ENCODE measurements around the gene SGCA.

Gene SGCA

DNA sequence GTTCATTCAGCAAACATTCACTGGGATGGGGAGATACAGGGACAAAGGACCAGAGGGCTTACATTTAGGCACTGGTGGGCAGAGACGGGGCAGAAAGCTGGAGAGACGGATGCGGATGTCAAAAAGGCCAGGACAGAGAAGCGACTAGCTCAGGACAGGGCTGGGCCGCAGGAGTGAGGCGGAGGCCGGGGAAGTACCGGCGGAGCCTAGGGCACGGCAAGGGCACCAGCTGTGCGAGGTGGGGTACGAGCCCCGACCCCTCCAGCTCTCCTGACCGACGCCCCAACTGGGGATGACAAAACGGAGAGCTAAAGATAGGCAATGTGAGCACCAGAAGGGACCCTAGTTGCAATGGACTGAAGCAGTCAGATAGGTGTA, 3.9 kb upstream of the SGCA start:
- peak overlapping the region; percentile 3 to 65 for H3K27ac Mint-ChIP-seq
- no peak for DNase-seq
- H3K4me1 Mint-ChIP-seq (ENCODE audit: low read depth in 2 of 2) = peaks cover 14 to 23% of the 10 kb centered on the region in 2 donors

DNA sequence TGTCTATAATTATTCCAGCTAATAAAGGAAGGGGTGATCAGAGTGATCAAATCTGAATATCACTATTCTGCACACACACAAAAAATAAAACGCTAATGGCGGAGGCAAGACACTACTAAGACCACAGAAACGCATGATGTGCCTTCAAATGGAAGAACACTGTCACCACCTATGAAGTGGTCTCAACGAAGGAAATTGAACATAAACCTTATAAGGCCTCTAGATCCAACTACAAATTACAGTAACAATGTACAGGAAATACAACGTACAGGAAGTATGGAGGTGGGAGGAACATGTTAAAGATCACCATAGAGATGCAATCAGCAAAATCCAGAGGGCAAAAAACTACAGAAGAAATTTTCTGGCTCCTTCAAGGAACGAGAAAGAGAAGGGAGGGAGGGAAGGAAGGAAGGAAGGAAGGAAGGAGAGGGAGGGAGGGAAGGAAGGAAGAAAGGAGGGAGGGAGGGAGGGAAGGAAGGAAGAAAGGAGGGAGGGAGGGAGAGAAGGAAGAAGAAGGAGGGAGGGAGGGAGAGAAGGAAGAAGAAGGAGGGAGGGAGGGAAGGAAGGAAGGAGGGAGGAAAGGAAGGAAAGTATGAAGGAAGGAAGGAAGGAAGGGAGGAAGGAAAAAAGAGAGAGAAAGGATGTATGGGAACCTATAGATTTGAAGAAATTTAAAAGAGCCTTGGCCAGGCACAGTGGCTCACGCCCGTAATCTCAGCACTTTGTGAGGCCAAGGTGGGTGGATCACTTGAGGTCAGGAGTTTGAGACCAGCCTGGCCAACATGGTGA, 3.1 kb upstream of the SGCA start:
- no peak for DNase-seq
- H3K27me3 Mint-ChIP-seq = peaks cover 0 to 3% of the 10 kb centered on the region in 2 donors
- H3K36me3 Mint-ChIP-seq (ENCODE audit: insufficient read depth) = no peaks in the 10 kb centered on the region
- no peak for ATAC-seq (replicated peaks)
- H3K4me1 Mint-ChIP-seq (ENCODE audit: low read depth in 2 of 2) = peaks cover 14 to 23% of the 10 kb centered on the region in 2 donors
- no peaks in the 10 kb centered on the region for H3K9me3 Mint-ChIP-seq
- no peak overlapping the region for H3K4me3 Mint-ChIP-seq
- peak overlapping the region in 1 of 2 donors; percentile 65 for H3K27ac Mint-ChIP-seq

More for the DNA sequence above, 3.9 kb upstream of the SGCA start:
- H3K4me3 Mint-ChIP-seq = peak overlapping the region; percentile 53 to 74
- no peak for ATAC-seq (replicated peaks)
- H3K9me3 Mint-ChIP-seq = no peaks in the 10 kb centered on the region
- H3K36me3 Mint-ChIP-seq (ENCODE audit: insufficient read depth) = no peaks in the 10 kb centered on the region
- no peaks in the 10 kb centered on the region for H3K27me3 Mint-ChIP-seq

DNA sequence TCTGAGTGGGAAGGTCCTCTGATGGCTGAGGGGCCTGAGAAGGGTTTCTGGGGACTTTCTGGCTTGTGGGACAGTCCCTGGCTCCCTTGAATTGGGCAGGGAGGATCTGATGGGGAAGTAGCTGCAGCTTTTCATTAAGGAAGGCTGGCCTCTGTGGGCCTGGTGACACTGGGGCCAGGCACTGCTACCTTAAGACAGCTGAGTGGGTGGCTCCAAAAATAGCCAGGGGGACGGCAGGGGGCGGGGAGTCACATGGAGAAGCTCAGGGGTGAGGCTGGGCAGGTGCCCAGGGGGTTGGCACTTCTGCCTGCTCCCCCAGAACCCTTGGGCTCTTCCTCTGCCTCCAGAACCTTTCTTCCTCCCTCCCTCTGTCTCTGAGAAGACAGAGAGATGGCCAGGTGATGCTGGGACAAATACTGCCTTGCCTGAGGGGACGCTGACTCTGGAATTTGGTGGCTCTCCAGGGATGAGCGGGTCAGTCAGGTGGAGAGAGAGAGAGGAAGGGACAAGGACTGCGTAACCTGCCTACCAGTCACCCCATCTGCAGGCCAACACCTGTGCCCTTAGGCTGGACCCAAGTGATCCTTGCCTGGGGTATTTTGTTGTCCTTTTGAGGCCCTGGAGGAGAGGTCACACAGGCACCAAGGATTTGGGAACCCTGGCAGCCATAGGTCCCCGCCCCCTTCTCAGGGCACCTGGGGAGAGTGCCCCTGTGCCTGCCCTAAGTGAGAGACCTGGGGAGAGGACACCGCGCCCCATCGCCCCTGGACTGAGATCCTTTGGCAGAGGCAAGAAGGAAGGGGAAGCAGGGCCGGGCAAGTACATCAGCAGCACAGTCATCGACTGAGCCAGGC, 1.7 kb upstream of the SGCA start:
- Mint-ChIP-seq H3K9me3 (no peaks in the 10 kb centered on the region), H3K27me3 (peaks cover 0 to 17% of the 10 kb centered on the region in 2 donors), H3K4me3 (no peak overlapping the region), H3K36me3 (ENCODE audit: insufficient read depth) (peaks cover under 1% of the 10 kb centered on the region), H3K27ac (no peak overlapping the region), H3K4me1 (ENCODE audit: low read depth in 2 of 2) (peaks cover 18 to 21% of the 10 kb centered on the region in 2 donors)
- ATAC-seq (replicated peaks) (no peak), DNase-seq (no peak)

DNA sequence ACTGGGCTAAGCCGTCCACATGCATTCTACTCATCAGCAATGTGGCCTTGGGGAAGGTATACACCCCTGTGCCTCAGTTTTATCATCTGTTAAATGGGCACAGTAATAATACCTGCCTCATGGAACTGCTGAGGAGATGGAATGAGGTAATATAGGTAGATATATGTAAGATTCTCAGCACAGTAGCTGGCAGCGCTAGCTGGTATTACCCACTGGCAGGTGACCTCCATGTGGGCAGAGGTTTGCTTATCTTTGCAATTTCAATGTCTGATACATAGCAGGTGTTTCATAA, 1.2 kb upstream of the SGCA start:
- no peak overlapping the region for H3K4me3 Mint-ChIP-seq
- H3K36me3 Mint-ChIP-seq (ENCODE audit: insufficient read depth) = peaks cover 6% of the 10 kb centered on the region
- DNase-seq (no peak), ATAC-seq (replicated peaks) (no peak)
- H3K27me3 Mint-ChIP-seq = peaks cover 0 to 22% of the 10 kb centered on the region in 2 donors
- no peak overlapping the region for H3K27ac Mint-ChIP-seq
- peaks cover 22 to 26% of the 10 kb centered on the region in 2 donors for H3K4me1 Mint-ChIP-seq (ENCODE audit: low read depth in 2 of 2)
- no peaks in the 10 kb centered on the region for H3K9me3 Mint-ChIP-seq

DNA sequence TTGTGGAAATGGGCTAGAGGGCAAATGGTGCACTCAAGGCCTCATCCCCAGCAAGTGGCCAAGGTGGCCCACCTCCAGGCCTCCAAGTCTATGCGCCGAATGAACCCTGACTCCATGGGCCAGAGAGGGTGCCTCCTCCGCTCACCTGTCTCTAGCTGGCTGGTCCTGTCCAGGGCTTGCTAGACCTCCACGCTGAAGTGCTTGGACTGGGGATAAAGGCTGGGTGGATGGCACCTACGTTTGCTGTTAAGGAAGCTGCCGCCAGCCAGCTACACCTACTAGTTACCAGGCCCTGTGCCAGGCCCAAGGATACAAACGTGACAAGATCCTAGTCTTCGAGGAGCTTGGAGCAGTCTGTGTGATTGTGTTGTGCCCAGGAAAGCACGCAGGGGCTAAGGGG, 739 bp upstream of the SGCA start:
- ATAC-seq (replicated peaks) (no peak), DNase-seq (no peak)
- H3K36me3 Mint-ChIP-seq (ENCODE audit: insufficient read depth) = peaks cover 10% of the 10 kb centered on the region
- peaks cover 22 to 26% of the 10 kb centered on the region in 2 donors for H3K4me1 Mint-ChIP-seq (ENCODE audit: low read depth in 2 of 2)
- peaks cover 0 to 22% of the 10 kb centered on the region in 2 donors for H3K27me3 Mint-ChIP-seq
- no peaks in the 10 kb centered on the region for H3K9me3 Mint-ChIP-seq
- H3K27ac Mint-ChIP-seq = no peak overlapping the region
- H3K4me3 Mint-ChIP-seq = no peak overlapping the region

DNA sequence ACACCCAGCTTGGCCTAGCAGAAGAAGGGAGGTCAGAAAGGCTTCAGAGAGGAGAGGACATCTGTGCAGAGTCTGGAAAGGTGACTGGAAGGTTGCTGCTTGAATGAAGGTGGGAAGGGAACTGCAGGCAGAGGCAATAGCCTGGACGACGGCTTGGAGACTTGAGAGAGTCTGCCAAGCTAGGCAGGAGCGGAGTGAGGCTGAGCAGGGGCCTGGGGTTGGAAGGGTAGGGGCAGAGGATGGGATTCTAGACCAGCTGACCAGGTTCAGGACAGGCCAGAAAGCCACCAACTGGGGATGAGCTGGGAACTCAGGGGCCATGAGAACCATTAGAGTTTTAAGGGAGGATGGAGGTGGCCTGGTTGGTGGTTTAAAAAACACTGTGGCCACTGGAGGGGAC, 339 bp upstream of the SGCA start:
- Mint-ChIP-seq H3K4me1 (ENCODE audit: low read depth in 2 of 2) (peaks cover 22 to 26% of the 10 kb centered on the region in 2 donors), H3K9me3 (no peaks in the 10 kb centered on the region), H3K27me3 (peaks cover 0 to 22% of the 10 kb centered on the region in 2 donors), H3K4me3 (no peak overlapping the region), H3K36me3 (ENCODE audit: insufficient read depth) (peaks cover 10% of the 10 kb centered on the region), H3K27ac (no peak overlapping the region)
- ATAC-seq (replicated peaks) = no peak
- no peak for DNase-seq

DNA sequence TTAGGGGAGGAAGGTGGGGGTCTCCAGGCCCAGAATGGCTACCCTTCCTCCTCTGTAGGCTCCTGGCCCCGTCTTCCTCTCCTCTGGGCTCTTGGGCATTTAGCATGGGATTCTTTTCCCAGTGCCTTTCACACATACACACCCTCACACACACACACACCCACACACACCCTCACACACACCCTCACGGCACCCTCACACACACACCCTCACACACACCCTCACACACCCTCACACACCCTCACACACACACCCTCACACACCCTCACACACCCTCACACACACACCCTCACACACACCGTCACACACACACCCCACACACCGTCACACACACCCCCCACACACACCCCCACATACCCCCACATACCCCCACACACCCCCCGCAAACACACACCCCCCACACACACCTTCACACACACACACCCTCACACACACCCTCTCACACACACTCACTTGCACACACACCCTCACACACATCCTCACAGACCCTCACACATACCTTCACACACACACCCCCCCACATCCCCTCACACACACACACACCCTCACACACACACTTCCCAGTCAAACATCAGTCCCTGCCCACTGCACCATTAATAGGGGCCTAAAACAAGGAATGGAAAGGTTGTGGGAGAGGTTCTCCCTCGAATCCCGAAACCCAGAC, 845 bp downstream of the SGCA start:
- no peak overlapping the region for H3K27ac Mint-ChIP-seq
- no peak for ATAC-seq (replicated peaks)

DNA sequence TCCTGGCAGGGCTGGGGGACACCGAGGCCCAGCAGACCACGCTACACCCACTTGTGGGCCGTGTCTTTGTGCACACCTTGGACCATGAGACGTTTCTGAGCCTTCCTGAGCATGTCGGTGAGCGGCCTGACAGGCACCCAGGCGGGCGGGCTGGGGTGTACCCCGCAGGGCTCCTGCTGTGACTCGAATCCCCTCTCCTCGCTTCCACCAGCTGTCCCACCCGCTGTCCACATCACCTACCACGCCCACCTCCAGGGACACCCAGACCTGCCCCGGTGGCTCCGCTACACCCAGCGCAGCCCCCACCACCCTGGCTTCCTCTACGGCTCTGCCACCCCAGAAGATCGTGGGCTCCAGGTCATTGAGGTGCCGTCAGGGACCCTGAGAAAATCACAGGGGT, 1.6 kb downstream of the SGCA start:
- H3K36me3 Mint-ChIP-seq (ENCODE audit: insufficient read depth) = peaks cover 20% of the 10 kb centered on the region
- H3K4me3 Mint-ChIP-seq = no peak overlapping the region
- H3K27ac Mint-ChIP-seq = no peak overlapping the region
- DNase-seq (no peak), ATAC-seq (replicated peaks) (no peak)
- peaks cover 0 to 22% of the 10 kb centered on the region in 2 donors for H3K27me3 Mint-ChIP-seq
- no peaks in the 10 kb centered on the region for H3K9me3 Mint-ChIP-seq
- H3K4me1 Mint-ChIP-seq (ENCODE audit: low read depth in 2 of 2) = peaks cover 12 to 17% of the 10 kb centered on the region in 2 donors

More for the DNA sequence above, 845 bp downstream of the SGCA start:
- Mint-ChIP-seq H3K9me3 (no peaks in the 10 kb centered on the region), H3K36me3 (ENCODE audit: insufficient read depth) (peaks cover 15% of the 10 kb centered on the region), H3K4me1 (ENCODE audit: low read depth in 2 of 2) (peaks cover 15 to 22% of the 10 kb centered on the region in 2 donors), H3K27me3 (peaks cover 0 to 22% of the 10 kb centered on the region in 2 donors), H3K4me3 (no peak overlapping the region)
- no peak for DNase-seq

DNA sequence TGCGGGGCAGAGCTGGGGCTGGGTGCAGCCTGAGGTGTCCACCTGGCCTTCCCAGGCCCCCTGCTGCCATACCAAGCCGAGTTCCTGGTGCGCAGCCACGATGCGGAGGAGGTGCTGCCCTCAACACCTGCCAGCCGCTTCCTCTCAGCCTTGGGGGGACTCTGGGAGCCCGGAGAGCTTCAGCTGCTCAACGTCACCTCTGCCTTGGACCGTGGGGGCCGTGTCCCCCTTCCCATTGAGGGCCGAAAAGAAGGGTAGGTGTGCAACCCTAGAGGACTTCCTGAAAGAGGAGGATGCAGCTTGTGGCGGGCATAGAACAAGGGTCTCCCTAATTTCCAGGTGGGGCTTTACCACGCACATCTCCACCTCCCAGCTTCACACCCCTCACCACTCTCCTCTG, 2.5 kb downstream of the SGCA start:
- H3K4me3 Mint-ChIP-seq = peak overlapping the region; percentile 60 to 70
- H3K27ac Mint-ChIP-seq = peak overlapping the region; percentile 91 to 92
- DNase-seq (no peak), ATAC-seq (replicated peaks) (no peak)
- H3K36me3 Mint-ChIP-seq (ENCODE audit: insufficient read depth) = peaks cover 20% of the 10 kb centered on the region
- peaks cover 0 to 22% of the 10 kb centered on the region in 2 donors for H3K27me3 Mint-ChIP-seq
- no peaks in the 10 kb centered on the region for H3K9me3 Mint-ChIP-seq
- H3K4me1 Mint-ChIP-seq (ENCODE audit: low read depth in 2 of 2) = peaks cover 12 to 15% of the 10 kb centered on the region in 2 donors

DNA sequence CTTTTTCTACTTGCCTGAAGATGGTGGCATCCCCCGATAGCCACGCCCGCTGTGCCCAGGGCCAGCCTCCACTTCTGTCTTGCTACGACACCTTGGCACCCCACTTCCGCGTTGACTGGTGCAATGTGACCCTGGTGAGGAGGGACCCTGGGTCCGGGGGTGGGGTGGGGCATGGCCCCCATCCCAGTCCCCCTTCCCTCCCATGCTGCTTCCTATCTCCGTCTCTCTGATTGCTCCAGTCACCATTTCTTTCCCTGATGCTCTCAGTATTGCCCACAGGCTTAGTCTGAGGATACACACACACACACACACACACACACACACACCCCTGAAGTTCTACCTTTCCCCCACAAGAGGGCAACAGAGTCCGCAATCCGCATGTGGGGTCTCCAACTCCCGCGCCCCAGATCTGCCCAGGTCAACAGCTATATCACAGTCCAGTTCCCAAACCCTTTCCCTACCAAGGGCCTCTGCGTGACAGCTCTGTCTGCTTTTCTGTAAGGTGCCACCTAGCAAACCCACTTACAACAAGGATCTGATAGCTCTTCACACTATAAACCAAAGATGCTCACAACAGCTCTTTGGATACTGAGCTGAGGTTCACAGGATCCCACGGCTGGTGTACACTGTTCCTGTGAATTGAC, 3.4 kb downstream of the SGCA start:
- Mint-ChIP-seq H3K27ac (peak overlapping the region; percentile 91 to 92), H3K27me3 (peaks cover 0 to 22% of the 10 kb centered on the region in 2 donors)

DNA sequence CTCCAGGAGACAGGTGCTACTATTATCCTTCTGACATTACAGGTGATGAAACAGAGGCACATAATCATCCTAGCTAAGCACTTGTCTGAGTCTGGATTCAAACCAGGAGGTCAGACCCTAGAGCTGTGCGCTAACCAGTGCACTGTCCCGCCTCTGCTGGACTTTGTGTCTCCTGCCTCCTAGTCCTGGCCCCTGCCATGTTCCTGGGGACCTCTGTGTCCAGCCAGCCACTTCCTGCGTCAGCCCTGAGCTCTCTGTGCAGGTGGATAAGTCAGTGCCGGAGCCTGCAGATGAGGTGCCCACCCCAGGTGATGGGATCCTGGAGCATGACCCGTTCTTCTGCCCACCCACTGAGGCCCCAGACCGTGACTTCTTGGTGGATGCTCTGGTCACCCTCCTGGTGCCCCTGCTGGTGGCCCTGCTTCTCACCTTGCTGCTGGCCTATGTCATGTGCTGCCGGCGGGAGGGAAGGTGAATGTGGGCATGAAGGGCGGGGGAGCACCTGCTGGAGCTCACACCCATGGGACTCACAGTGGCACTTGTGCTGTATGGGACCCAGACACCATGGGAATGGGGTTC, 4.2 kb downstream of the SGCA start:
- Mint-ChIP-seq H3K4me1 (ENCODE audit: low read depth in 2 of 2) (peaks cover 12 to 15% of the 10 kb centered on the region in 2 donors), H3K36me3 (ENCODE audit: insufficient read depth) (peaks cover 20% of the 10 kb centered on the region), H3K4me3 (no peak overlapping the region), H3K27ac (peak overlapping the region; percentile 91 to 92), H3K9me3 (no peaks in the 10 kb centered on the region), H3K27me3 (peaks cover 0 to 22% of the 10 kb centered on the region in 2 donors)
- DNase-seq (no peak), ATAC-seq (replicated peaks) (no peak)

More for the DNA sequence above, 3.4 kb downstream of the SGCA start:
- peak; percentile 58 to 67 (median 62) for DNase-seq
- Mint-ChIP-seq H3K4me1 (ENCODE audit: low read depth in 2 of 2) (peaks cover 12 to 15% of the 10 kb centered on the region in 2 donors), H3K9me3 (no peaks in the 10 kb centered on the region), H3K4me3 (peak overlapping the region; percentile 60 to 70), H3K36me3 (ENCODE audit: insufficient read depth) (peaks cover 20% of the 10 kb centered on the region)
- ATAC-seq (replicated peaks) = peak; percentile 91

DNA sequence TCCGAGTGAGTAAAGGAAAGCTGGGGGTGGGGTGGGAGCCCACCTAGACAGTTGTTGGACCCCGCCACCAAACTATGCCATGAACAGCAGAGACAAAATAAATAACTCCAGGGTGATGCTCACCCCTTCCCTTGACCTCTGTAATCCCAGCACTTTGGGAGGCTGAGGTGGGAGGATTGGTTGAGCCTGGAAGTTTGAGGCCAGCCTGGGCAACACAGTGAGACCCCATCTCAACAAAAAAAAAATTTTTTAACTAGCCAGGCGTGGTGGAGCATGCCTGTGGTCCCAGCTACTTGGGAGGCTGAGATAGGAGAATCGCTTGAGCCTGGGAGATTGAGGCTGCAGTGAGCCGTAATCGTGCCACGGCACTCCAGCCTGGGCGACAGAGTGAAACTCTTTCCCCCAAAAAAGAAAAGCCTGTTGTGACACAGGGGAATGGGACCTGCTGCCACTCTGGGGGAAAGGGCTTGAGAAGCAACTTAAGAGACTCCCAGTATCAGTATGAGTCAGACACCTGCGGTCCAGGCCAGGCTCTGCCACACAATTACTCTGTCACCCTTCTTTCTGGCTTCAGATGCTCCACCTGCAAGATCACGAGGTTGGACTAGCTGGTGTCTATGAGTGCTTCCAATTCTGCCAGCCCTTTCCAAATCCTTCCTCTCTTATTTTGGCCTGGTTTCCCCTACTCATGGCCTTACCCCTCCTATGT, 5.0 kb downstream of the SGCA start:
- H3K9me3 Mint-ChIP-seq = no peaks in the 10 kb centered on the region
- no peak overlapping the region for H3K4me3 Mint-ChIP-seq
- ATAC-seq (replicated peaks) (peak; percentile 21), DNase-seq (no peak)
- H3K36me3 Mint-ChIP-seq (ENCODE audit: insufficient read depth) = peaks cover 20% of the 10 kb centered on the region
- peak overlapping the region in 1 of 2 donors; percentile 91 for H3K27ac Mint-ChIP-seq
- H3K4me1 Mint-ChIP-seq (ENCODE audit: low read depth in 2 of 2) = peaks cover 12 to 14% of the 10 kb centered on the region in 2 donors
- H3K27me3 Mint-ChIP-seq = peaks cover 0 to 22% of the 10 kb centered on the region in 2 donors
